SIG-M5 (cell line): Measurements from ENCODE around the gene PANX3.

Experiments used
- DNase-seq: peaks from one replicate; lab custom pipeline; 2025; lab: John Stamatoyannopoulos, UW

PANX3 gene

DNA sequence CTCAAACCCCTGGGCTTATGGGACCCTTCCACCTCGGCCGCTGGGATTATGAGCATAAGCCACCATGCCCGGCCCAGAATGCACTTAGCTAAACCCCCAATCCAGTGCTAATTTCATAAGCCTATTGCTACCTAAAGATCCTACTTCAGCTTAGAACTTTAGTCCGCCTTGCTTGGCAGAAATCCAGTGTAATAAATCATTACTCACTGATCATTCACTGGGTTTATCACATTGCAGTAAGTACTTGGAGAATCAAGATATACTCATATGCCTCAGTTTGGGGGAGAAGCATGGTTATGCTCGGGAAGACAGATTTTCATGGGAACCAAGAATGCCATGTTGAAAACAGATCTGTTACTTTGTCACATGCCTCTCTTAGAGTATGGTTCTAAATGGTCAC lies 7.6 kb downstream of the PANX3 start:
- DNase-seq: no peak

DNA sequence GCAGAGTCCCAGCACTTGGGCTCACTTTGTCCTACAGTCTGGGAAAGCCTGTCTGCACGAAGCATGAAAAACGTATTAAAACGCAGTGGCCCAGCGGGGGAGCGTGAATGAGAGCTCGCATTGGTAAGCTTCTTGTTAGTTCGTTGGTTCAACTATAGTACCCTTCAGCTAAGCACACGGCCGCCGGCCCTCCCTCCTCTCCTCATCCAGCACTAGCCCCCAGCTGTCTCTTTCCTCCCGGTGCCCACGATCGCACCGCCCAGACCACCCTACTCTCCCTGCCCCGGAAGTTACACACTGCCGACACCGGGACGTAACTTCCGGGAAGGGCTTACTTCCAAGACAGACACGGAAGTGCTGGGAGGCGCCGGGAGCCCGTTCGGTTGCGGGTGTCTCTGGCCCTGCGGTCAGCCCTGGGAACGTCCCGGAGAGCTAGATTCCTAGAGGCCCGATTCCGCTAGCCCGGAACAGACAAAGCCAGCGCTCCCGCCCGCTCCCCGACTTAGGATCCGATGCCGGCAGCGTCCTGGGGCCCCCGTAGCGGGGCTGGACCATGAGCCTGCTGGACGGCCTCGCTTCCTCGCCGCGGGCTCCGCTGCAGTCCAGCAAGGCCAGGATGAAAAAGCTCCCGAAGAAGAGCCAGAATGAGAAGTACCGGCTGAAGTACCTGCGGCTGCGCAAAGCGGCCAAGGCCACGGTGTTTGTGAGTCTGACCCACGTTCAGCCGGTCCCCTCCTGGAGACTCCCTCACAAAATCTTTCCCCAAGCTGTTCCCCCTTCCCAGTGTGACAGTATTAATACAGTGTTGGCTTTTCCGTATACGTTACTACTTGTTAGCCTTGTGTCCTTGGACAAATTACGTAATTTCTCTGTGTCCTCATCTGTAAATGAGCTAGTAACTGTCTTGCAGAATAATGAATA lies 11.6 kb downstream of the PANX3 start, which contains the start of gene TBRG1:
Gene TBRG1, plus strand, starts transcription at position 334 of the 921 bp plus-strand sequence. Its CDS starts 220 bp downstream, at position 554.
- DNase-seq: peak; percentile 6

DNA sequence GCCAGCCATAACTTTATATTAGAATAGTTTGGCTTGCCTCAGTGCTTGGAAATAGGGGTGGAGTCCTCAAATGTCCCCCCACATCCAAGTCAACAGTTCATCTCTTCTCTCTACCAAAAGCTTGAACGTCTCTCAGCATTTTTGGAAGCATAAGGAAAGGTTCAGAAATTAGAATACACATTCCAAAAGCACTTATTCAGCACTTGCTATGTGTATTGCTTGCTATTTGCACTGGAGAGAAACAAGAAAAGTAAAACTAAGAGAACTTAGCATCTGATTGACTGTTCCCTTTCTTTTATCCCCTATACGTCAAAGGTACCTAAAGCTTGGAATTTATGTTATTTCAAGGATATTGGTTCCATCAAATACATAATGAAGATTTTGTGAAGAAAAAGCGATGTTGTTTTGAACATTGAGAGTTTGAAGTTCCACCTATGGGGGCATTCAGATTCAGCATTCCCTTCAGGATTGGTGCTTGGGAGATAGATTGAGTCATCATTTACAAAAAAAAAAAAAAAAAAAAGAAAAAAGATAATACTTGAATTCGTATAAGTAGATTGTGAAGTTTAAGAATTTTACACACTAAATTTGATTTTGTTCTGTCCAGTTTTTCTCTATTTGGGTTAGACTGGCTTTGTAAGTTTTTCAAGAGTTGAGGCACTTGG lies 12.8 kb downstream of the PANX3 start:
- no peak for DNase-seq

DNA sequence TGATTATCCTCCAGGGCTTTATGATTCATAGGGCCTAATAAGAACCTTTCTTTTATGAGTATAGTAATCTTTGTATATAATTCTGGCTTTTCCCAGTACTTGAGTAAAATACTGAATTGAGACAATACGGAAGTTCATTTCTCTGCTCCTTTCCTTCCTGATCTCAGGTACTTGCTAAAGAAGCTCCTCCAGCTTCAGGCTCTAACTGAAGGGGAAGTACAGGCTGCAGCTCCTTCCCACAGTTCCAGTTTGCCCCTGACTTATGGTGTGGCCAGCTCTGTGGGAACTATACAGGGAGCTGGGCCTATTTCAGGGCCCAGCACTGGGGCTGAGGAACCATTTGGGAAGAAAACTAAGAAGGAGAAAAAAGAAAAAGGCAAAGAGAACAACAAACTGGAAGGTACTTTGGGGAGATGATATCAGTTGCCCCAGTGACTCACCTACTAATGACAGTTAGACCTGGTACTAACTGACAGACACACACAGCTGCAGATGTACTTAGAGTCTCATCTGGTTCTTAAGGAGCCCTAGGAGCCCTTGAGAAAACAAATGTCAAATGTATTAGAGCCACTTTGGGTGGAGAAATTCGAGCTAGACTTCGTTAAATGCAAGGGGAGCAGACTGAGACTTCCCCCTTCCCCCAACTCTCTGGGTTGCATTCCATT lies 14.4 kb downstream of the PANX3 start:
- no peak for DNase-seq

DNA sequence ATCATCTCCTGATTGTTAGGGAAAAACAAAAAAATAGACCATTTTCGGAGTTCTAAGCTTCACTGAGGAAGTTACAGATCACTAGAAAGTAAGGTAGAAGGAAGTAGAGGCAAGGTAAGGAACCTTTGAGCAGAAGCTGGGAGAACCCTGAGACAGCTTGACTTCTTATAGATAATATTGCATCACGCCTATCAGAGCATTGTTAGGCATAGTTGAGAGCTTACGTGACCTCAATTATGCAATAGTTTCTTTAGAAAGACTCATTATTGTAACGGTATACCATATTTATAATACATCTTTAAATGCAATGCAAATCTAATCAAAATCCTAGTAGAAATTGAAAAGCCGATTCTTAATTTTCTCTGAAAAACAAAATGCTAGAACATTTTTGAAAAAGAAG lies 16.3 kb downstream of the PANX3 start:
- no peak for DNase-seq

DNA sequence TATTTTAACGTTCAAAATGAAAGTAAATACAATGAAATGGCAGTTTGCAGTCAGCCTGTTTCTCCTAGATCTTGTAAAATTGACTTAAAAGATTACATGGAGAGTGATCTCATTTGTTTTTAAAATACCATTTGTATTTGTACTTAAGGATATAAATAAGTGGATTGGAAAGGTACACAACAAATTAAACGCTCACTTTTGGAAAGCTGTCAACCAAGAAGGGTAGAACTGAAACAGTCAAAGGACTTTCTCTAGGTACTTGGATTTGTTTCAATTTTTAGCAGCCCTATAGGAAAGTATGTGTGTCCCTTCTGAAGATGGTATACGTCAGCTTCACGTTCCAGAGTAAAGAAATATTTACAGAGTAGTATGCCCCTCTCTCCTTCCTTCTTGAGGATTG lies 18.7 kb downstream of the PANX3 start:
- no peak for DNase-seq

DNA sequence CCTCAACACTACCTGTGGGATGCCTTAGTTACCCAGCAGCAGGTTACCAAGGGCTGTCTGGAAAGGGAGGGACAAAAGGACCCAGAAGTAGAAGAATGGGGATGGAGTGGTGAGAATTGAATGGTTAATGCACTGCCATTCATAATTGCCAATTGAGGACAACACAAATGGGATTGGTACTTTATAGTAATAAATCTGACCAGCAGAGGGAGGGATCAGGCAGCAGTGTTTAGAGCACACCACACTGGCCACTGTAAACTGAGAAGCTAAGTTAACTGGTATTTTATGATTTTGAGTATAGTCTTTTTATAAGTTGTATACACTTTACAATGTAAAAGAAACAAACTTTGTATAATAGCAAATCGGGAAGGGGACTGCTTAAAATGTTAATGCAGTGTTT lies 22.1 kb downstream of the PANX3 start:
- DNase-seq: no peak

DNA sequence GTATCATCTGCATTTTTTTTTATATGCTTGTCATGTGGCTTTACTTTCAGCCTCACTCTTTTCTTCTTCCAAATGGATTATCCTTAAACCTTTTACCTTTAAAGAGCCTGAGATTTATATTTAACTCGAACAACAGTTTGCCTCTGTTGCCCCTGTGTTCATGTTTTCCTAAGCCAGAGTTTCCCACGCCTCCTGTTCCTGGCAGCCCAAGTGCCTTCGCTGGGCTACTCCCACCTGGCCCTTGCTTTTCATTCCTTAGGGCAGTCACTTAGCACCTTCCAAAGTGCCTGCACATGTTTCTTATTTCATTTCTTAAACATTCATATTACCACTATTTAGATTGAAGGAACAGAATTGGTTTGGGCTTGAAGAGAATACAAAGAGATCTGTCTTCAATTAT lies 24.7 kb downstream of the PANX3 start:
- DNase-seq: no peak

DNA sequence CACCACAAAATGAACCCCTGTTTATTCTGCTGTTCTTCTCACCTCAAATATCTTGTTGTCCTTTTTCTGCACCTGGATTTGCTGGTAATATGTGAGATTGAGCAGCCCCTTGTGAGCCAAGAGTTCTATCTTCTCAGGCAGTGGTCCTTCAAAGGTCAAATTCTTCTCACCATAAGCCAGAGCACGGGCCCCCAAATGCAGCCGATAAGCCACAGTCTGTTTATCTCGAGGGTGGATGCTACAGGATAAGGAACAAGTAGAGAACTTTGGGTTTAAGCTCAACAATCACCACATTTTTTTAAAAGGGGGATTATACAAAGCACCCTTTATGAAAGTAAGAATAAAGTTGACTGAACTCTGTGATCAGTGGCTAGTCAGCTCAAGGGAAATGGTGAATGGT lies 27.3 kb downstream of the PANX3 start:
- DNase-seq: no peak

DNA sequence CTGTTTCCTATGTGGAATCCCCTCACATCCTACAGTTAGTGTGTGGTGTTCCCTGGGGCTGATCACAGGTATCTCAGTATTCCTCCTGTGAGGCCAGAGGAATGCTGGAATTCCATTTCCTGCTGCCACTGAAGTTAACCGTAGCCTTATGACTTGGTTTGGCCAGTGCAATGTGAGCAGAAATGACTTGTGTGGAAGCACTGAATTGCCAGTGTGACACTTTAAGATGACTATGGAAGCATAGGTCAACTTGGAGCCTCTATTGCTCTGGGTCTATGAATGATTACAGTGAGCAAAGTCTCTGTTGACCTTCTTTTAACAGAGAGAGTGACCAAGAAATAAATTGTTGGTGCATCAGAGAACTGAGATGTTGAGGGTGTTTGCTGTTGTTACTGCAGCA lies 28.0 kb downstream of the PANX3 start:
- no peak for DNase-seq

DNA sequence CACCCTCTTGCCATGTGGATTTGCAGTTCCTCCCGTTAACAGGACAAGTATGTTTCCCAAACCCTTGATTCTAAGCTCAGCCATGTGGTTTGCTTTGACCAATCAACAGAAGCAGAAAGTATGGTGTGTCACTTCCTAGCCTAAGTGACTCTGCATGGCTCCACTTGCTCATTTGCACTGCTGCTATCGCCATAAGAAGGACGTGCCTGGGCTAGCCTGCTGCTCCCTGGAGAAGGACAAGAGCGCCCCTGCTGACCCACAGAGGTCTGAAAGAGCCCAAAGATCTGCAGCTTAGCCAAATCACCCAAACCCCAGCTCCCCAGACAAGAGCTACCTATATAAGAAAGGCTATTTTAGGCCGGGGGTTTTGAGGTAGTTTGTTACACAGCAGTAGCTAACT lies 29.4 kb downstream of the PANX3 start:
- DNase-seq: no peak

DNA sequence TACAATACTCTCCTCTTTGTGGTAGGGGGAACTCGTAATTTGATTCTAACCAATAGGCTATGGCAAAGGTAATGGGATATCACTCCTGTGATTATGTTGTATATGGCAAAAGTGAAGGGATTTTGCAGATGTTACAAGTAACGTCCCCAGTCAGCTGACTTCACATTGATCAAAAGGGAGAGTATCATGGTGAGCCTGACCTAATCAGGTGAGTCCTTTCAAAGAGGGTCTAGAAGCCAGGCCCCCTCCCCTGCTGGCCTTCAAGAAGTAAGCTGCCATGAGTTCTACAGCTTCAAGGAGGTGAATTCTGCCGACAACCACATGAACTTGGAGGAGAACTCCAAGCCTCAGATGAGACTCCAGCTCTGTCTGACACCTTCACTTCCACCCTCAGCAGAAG lies 31.4 kb downstream of the PANX3 start:
- DNase-seq: no peak

DNA sequence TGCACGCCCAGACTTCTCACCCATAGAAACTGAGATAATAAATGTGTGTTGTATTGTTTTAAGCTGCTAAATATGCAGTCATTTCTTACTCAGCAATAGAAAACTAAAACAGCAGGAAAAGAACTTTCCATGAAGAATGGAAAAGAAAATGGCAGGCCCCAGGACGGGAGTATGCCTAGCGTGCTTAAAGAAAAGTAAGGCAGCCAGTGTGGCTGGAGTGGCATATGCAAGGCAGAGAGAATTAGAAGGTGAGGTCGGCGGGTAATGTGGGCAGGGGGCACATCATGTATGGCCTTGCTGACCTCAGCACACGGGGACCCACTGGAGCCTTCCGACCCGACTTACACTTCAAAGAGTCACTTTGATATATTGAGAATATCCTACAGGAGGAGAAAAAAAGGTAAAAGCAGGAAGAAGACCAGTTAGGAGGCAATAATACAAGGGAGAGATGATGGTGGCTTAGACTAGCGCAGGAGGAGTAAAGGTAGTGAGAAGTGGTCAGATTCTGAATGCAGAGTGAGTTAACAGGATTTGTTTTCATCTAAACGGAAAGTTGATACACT lies 31.9 kb downstream of the PANX3 start:
- no peak for DNase-seq

DNA sequence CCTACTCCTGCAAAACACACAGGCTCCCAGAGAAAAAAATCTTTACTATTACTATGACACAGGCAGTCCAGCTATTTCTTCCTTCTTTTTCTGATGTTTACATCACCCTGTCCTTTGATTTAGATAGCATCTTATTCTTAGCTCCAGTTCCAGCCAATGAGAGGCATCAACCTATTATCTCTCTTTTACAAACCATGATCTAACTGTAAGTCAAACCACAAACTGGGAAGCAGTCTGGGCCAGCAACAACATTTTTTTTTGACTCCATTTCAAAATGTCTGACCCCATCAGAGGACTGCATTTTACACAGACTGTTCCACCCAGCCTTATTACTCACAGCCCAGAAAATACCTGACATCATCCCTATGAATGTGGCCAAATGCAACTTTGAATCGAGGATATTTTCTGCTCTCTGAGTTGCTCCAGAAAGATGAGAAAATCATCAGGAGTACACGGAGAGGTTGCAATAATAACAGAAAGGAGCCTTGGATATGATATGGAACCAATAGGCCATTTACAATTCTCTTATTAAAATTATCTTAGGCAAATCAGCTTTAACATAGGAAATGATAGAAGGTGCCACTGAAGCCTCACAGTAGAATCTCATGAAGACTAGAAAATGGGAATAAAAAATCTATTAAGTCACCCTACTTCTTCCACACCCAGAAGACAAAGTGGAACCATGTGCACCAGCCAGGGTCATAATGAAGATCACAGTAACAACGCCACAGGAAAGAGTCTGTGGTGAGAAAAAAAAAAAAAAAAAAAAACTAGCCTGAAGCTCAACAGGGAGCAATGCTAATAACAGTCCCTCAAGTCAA lies 32.6 kb downstream of the PANX3 start:
- no peak for DNase-seq

DNA sequence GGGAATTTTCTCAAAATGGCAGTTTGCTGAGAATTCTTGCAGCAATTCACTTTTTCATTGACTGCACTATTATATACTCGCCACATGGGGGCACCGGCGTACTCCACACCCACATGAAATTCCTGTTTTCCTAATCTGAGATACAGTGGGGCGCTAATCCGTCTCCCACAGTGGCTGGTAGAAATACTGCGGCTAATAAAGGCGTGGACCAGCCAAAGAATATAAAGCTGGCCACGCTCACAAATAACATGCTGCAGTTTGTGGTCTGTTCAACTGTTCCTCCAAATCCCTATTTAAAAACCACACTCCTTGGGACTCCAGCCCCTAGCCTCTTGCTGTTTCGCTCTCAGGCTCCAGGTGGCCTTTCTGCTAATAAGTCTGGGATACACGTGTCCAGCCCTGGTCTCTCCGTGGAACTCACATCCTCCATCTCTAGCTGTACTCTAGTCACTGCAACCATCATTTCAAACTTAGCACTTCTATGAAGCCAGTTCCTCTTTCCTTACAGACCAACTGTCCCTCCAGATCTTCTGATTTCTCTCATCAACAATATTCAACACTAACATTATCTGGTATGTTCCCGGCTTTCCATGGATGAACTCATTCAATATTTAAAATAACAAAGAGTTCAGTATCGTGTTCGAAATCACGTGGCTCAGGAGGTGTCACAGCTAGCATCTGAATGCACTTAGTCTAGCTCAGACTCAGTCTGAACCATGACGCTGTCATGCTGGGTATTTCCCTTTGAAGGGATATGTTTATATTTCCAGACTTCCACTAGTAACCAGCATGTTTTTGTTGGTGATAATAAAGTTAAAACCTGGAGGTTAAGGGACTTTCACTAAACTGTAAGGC lies 33.4 kb downstream of the PANX3 start:
- DNase-seq: no peak

DNA sequence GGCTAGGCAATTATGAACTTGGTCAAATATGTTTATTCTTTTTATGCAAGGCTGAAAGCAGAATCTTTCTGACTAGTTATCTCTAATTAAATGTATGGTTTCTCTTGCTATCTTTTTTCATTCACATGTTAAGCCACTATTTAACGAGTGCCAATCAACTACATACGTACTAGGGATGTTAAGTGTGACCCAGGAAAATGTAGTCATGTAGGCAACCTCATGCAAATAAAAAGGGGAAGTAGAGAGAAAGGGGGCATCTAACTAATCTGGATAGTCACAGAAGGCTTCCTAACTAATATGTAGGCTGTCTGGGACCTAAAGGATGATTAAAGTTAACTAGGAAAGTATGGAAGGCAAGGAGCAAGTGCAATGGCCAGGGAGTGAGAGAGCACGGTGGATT lies 34.9 kb downstream of the PANX3 start:
- no peak for DNase-seq

DNA sequence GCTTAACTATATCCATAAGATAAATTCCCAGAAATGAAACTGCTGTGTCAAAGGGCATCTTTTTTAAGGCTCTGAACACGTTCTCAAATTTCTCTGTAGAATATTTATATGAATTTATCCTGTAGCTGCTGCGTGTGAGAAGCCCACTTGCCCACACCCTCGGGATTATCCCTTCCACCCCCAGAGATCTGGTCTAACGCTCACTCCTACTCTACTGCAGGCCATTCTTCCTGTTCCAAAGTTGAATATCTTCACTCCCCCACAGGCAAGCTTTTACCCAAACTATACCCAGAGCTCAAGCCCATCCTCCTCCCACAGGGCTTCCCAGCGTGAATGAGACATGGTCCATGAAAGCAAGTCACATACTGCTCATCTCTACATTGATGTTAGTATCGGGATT lies 37.4 kb downstream of the PANX3 start:
- DNase-seq: no peak

DNA sequence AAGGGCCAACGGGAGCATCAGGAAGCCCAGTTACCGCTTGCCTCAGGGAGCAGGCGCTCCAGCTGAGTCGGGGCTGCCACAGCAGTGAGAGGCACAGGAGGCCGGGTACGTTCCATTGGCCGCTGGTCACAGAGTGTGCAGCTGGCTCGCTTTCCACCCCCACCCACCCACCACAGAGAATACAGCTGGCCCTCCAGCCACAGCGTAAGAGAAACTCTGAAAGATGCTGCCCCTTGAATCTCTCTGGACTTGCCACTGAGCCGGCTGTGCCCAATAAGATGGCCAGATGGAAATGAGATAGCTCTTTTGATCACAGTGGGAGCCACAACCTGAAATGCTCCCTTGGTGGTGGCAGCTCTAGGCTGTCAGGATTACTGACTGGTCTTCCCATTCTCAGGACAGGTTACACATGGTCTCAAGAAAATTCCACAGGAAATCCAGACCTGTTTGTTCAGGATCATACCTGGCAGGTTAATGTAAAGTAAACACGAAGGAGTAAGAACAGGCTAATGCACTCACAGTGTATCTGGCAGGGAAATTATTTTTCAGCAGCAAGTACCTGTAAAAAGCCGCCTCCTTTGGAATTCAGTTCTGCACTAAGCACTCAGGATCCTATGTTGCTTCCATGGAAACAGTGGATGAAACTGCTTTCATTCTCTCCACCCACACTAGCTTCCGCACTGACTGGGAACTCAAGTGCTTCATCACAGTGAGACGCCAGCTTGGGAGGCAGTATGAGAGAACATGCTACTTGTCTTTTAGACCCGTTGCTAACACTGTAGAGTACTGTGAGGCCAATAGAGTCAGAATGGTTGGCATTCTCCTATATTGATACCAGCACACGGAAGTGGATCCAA lies 45.8 kb downstream of the PANX3 start:
- DNase-seq: no peak

DNA sequence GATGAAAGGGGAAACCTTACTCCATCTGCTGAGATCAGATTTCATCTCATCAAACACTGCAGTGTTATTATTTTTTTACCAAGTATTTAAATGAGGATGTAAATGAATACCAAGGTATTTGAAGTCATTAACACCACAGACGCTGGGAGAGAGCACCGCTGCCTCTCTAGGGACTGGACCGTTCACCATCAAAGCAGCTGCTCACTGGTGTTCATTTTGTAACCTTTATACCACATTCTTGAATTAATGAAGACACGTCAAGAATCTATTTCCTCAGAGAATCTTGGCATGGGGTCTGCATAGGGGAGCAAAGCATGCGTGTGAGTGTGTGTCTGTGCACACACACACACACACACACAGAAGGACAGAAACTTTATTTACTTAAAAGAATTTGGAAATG lies 46.7 kb downstream of the PANX3 start:
- DNase-seq: no peak

DNA sequence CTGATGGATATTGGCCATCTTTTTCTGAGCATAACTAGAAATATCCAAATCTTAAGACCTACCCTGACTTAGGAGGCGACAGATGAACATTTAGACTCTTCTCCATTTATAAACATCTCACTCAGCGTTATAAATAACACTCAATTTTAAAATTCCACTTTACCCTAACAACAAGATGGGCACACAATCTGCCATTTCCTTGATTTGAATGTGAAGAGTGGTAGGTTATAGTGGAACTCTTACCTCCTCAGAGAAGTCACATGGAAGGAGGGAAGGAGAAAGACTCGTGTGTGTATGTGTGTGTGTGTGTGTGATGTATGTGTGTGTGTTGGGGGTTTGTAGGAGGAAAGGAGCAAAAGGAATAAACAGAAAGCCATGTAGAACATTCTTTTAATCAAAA lies 47.3 kb downstream of the PANX3 start:
- DNase-seq: no peak
